ENCODE measurements around the gene PRIM2. TPM values are rescaled to one million over a fixed set of nuclear protein-coding genes. Genes with fewer than 3 reads are reported as not detected.
"Not testable (repeated sequence)": the region's sequence is repeated elsewhere in the genome, so short reads cannot be mapped to it uniquely, and the experiment has no call there.

Gene PRIM2
- polyA plus RNA-seq, 1 donor from 2014 or later = 10.0 TPM

DNA sequence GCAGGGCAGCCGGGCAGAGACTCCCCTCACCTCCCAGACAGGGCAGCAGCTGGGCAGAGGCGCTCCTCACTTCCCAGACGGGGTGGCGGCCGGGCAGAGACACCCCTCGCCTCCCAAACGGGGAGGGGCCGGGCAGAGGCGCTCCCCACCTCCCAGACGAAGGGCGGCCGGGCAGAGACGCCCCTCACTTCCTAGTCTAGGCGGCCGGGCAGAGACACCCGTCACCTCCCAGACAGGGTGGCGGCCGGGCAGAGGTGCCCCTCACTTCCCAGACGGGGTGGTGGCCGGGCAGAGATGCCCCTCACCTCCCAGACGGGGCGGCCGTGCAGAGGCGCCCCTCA, 6.6 kb upstream of the PRIM2 start:
- Histone ChIP-seq H3F3A (ENCODE audit: insufficient read depth, low read length, poor library complexity, severe bottlenecking) (no peaks in the 10 kb centered on the region), H2AFZ (ENCODE audit: low read depth, low read length) (no peak overlapping the region), H4K20me1 (ENCODE audit: insufficient read depth) (no peaks in the 10 kb centered on the region), H3K9me3 (ENCODE audit: low read length) (no peaks in the 10 kb centered on the region), H3K27me3 (ENCODE audit: insufficient read depth, low read depth, low read length) (no peaks in the 10 kb centered on the region), H3K4me3 (ENCODE audit: low read length) (no peak overlapping the region), H3K27ac (ENCODE audit: low read length) (no peak overlapping the region), H3K36me3 (ENCODE audit: insufficient read depth, low read length) (no peaks in the 10 kb centered on the region), H3K9ac (ENCODE audit: low read length) (no peak overlapping the region), H3K9me2 (ENCODE audit: insufficient read depth, low read length) (no peaks in the 10 kb centered on the region), H3K4me2 (ENCODE audit: low read length) (no peak overlapping the region), H3K79me2 (replicated peaks; ENCODE audit: insufficient read depth, low read length) (no peaks in the 10 kb centered on the region)
- no peak for TF ChIP-seq EZH2 (IDR thresholded peaks at IDR 0.05; ENCODE audit: borderline replicate concordance, insufficient read depth, low read length, poor library complexity, severe bottlenecking)
- TF ChIP-seq POLR2AphosphoS5 (IDR thresholded peaks at IDR 0.05) = no peak
- TF ChIP-seq, protein P1, sequence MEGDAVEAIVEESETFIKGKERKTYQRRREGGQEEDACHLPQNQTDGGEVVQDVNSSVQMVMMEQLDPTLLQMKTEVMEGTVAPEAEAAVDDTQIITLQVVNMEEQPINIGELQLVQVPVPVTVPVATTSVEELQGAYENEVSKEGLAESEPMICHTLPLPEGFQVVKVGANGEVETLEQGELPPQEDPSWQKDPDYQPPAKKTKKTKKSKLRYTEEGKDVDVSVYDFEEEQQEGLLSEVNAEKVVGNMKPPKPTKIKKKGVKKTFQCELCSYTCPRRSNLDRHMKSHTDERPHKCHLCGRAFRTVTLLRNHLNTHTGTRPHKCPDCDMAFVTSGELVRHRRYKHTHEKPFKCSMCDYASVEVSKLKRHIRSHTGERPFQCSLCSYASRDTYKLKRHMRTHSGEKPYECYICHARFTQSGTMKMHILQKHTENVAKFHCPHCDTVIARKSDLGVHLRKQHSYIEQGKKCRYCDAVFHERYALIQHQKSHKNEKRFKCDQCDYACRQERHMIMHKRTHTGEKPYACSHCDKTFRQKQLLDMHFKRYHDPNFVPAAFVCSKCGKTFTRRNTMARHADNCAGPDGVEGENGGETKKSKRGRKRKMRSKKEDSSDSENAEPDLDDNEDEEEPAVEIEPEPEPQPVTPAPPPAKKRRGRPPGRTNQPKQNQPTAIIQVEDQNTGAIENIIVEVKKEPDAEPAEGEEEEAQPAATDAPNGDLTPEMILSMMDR (IDR thresholded peaks at IDR 0.05; ENCODE audit: poor library complexity, severe bottlenecking) = no peak
- TF ChIP-seq TAF1 (IDR thresholded peaks at IDR 0.05; ENCODE audit: low read depth) = no peak
- TF ChIP-seq RAD21 (conservative IDR thresholded peaks at IDR 0.05) = no peak
- TF ChIP-seq EP300 (conservative IDR thresholded peaks at IDR 0.05; ENCODE audit: poor library complexity, severe bottlenecking) = no peak
- no peak for TF ChIP-seq MXI1 (conservative IDR thresholded peaks at IDR 0.05; ENCODE audit: poor library complexity, severe bottlenecking)
- TF ChIP-seq SMC3 (conservative IDR thresholded peaks at IDR 0.05; ENCODE audit: poor library complexity) = no peak
- TF ChIP-seq, protein P2, sequence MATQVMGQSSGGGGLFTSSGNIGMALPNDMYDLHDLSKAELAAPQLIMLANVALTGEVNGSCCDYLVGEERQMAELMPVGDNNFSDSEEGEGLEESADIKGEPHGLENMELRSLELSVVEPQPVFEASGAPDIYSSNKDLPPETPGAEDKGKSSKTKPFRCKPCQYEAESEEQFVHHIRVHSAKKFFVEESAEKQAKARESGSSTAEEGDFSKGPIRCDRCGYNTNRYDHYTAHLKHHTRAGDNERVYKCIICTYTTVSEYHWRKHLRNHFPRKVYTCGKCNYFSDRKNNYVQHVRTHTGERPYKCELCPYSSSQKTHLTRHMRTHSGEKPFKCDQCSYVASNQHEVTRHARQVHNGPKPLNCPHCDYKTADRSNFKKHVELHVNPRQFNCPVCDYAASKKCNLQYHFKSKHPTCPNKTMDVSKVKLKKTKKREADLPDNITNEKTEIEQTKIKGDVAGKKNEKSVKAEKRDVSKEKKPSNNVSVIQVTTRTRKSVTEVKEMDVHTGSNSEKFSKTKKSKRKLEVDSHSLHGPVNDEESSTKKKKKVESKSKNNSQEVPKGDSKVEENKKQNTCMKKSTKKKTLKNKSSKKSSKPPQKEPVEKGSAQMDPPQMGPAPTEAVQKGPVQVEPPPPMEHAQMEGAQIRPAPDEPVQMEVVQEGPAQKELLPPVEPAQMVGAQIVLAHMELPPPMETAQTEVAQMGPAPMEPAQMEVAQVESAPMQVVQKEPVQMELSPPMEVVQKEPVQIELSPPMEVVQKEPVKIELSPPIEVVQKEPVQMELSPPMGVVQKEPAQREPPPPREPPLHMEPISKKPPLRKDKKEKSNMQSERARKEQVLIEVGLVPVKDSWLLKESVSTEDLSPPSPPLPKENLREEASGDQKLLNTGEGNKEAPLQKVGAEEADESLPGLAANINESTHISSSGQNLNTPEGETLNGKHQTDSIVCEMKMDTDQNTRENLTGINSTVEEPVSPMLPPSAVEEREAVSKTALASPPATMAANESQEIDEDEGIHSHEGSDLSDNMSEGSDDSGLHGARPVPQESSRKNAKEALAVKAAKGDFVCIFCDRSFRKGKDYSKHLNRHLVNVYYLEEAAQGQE (IDR thresholded peaks at IDR 0.05; ENCODE audit: borderline replicate concordance) = no peak

DNA sequence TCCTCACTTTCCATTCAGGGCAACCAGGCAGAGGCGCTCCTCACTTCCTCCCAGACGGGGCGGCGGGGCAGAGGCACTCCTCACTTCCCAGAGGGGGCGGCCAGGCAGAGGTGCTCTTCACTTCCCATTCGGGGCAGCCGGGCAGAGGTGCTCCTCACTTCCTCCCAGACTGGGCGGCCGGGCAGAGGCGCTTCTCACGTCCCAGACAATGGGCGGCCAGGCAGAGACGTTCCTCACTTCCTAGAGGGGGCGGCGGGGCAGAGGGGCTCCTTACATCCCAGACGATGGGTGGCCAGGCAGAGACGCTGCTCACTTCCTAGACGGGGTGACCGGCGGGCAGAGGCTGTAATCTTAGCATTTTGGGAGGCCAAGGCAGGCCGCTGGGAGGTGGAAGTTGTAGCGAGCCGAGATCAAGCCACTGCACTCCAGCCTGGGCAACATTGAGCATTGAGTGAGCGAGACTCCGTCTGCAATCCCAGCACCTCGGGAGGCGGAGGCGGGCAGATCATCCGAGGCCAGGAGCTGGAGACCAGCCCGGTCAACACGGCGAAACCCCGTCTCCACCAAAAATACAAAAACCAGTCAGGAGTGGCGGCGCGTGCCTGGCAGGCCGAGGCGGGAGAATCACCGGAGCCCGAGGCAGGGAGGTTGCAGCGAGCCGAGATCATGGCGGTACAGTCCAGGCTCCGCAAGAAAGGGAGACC, 6.0 kb upstream of the PRIM2 start:
- H4K20me1 ChIP-seq (ENCODE audit: insufficient read depth); H3K79me2 ChIP-seq (replicated peaks; ENCODE audit: insufficient read depth, low read length); H3K27ac ChIP-seq (ENCODE audit: low read length): not testable (repeated sequence)

DNA sequence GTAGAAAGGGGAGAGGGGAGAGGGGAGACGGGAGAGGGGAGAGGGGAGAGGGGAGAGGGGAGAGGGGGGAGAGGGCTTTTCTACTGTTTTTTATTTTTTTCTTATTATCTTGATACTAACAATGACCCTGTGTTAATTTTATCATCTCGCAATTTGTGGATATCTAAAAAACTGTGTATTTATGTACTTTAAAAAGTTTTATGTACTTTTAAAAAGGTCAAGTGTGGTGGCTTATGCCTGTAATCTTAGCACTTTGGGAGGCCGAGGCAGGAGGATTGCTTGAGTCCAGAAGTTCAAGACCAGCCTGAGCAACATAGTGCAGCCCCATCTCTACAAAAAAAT, 5.5 kb upstream of the PRIM2 start:
- no peak overlapping the region for H3K9ac ChIP-seq (ENCODE audit: low read length)
- H3K9me2 ChIP-seq (ENCODE audit: insufficient read depth, low read length) = no peaks in the 10 kb centered on the region
- no peak for TF ChIP-seq MXI1 (conservative IDR thresholded peaks at IDR 0.05; ENCODE audit: poor library complexity, severe bottlenecking)
- TF ChIP-seq EP300 (conservative IDR thresholded peaks at IDR 0.05; ENCODE audit: poor library complexity, severe bottlenecking) = no peak
- no peak for TF ChIP-seq TAF1 (IDR thresholded peaks at IDR 0.05; ENCODE audit: low read depth)
- no peak overlapping the region for H3K4me3 ChIP-seq (ENCODE audit: low read length)
- no peaks in the 10 kb centered on the region for H3F3A ChIP-seq (ENCODE audit: insufficient read depth, low read length, poor library complexity, severe bottlenecking)
- H4K20me1 ChIP-seq (ENCODE audit: insufficient read depth) = no peaks in the 10 kb centered on the region
- H3K79me2 ChIP-seq (replicated peaks; ENCODE audit: insufficient read depth, low read length) = no peaks in the 10 kb centered on the region
- H3K9me3 ChIP-seq (ENCODE audit: low read length) = no peaks in the 10 kb centered on the region
- no peak overlapping the region for H3K27ac ChIP-seq (ENCODE audit: low read length)
- H3K4me2 ChIP-seq (ENCODE audit: low read length) = no peak overlapping the region
- H3K36me3 ChIP-seq (ENCODE audit: insufficient read depth, low read length) = no peaks in the 10 kb centered on the region
- no peaks in the 10 kb centered on the region for H3K27me3 ChIP-seq (ENCODE audit: insufficient read depth, low read depth, low read length)
- H2AFZ ChIP-seq (ENCODE audit: low read depth, low read length) = no peak overlapping the region

More for the DNA sequence above, 6.0 kb upstream of the PRIM2 start:
- not testable (repeated sequence) for H3K4me2 ChIP-seq (ENCODE audit: low read length); H2AFZ ChIP-seq (ENCODE audit: low read depth, low read length); H3K9ac ChIP-seq (ENCODE audit: low read length); H3K9me2 ChIP-seq (ENCODE audit: insufficient read depth, low read length); H3K4me3 ChIP-seq (ENCODE audit: low read length); H3K36me3 ChIP-seq (ENCODE audit: insufficient read depth, low read length); H3K27me3 ChIP-seq (ENCODE audit: insufficient read depth, low read depth, low read length); H3K9me3 ChIP-seq (ENCODE audit: low read length); H3F3A ChIP-seq (ENCODE audit: insufficient read depth, low read length, poor library complexity, severe bottlenecking)

All from neural cell (in vitro differentiated cells).